SU-DHL-6 (cell line): ENCODE measurements around the gene PTPRG.

ENCODE experiments used
- CTCF ChIP-seq: fragments of 200-600 bp; sonication (generic); IDR thresholded peaks from one replicate; pipeline ENCODE4 v1.5.1; 2017; ENCODE audit warnings: antibody characterized with exemption, mild to moderate bottlenecking, low read length, moderate library complexity; ENCODE audit not compliant: insufficient read depth, poor library complexity, severe bottlenecking
- EZH2phosphoT487 ChIP-seq: fragments of 200-600 bp; sonication (generic), shearing (Covaris generic); conservative IDR thresholded peaks from 2 replicates; pipeline ENCODE4 v1.6.1; 2018; ENCODE audit warnings: mild to moderate bottlenecking, antibody characterized with exemption, low read length, moderate library complexity, mixed read lengths

GRCh38 chr3:62149962-62150361 lies 588.6 kb downstream of the PTPRG start:
- no peak for TF ChIP-seq CTCF
- TF ChIP-seq EZH2phosphoT487 = no peak
